GM21786 (cell line): ENCODE results near the gene INSR.

Experiments used
- ATAC-seq: cut with Tn5 transposase; IDR thresholded peaks from one replicate; pipeline ENCODE4 v1.9.1; 2021; ENCODE audit not compliant: unreplicated experiment

The INSR gene

DNA sequence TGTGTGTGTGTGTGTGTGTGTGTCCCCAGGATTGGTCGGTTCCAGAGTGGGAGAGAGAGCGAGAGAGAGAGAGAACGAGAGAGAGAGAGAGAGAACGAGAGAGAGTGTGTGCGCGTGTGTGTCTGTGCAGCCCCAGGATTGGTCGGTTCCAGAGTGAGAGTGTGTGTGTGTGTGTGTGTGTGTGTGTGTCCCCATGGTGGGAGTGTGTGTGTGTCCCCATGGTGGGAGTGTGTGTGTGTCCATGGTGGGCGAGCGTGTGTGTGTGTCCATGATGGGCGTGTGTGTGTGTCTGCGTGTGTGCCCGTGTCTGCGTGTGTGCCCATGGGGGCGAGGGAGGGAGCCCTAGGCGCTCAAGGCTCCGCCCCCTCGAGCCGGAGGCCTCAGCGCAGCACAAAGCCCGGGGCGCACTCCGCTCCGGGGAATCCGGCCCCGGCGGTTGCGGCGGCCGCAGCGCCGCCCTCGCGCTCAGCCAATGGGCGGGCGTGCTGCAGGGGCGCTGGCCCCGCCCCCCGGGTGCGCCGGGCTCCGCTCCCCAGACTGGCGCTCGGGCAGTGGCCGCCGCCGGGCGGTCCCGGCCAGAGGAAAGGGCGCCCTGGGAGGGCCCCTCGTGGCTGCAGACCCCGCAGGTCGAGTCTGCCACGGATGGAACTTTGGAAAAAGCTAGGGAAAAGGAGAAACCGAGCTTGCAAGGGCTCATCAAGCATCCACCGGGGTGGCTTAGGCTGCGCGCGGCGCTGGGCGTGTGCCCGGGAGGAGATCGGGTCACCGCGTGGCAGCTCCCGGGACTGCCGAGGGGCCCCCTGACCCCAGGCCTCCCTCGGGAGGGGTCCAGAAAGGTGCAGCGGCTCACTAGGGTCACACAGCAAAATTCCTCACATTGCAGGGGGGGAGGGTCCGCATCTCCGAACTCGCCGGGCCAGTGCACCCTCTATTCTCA is 96.2 kb downstream of the INSR start:
- ATAC-seq, result peak; percentile 65

- peak; percentile 56 for ATAC-seq
Measured at GRCh38 chr19:7197119-7197759, 97.0 kb downstream of the INSR start.

DNA sequence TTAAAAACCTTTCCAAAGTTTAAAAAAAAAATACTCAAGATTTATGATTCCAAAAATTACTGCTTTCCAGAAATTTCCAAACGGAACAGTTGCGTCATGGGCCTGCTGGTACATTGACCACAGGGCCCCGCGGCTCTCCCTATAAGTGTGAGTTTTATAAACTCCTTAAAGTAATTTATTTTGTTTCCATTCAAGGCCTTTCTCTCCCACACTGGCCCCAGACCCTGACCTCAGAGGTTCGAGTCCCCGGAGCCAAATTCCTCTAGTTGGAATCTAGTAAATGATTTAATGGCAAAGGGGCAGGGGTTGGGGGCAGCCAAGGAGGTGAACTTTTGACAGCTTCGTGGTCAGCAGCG is 97.5 kb downstream of the INSR start:
- no peak for ATAC-seq

- ATAC-seq, result no peak
Measured at GRCh38 chr19:7195046-7195445, 99.2 kb downstream of the INSR start.

GRCh38 chr19:7194566-7194965 is 99.6 kb downstream of the INSR start:
- ATAC-seq, result no peak

DNA sequence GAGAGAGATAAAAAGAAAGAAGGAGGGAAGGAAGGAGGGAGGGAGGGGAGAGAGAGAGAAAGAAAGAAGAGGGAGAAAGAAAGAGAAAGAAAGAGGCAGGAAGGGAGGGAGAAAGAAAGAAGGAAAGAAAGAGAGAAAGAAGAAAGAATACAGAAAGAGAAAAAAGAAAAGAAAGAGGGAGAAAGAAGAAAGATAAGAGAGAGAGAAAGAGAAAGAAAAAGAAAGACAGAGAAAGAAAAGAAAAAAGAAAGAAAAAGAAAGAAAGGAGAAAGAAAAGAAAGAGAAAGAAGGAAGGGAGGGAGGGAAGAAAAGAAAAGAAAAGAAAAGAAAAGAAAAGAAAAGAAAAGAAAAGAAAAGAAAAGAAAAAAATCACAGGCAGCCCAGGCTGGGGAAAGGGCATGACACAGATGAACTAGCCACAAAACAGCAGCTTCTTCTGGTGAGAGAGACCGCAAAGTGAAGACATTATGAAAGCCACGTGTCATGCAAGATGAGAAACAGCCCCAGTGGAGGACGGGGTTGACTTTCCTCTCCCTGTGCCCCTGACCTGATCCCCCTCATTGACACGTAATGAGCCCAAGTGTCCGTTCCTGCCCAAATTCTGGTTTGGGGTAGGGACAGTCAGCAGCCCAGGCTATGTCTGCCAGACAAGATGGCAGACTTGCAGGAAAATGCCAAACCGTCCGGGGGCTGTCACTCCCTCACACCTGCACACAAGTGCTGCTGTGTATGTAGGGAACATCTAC is 102.1 kb downstream of the INSR start:
- no peak for ATAC-seq

DNA sequence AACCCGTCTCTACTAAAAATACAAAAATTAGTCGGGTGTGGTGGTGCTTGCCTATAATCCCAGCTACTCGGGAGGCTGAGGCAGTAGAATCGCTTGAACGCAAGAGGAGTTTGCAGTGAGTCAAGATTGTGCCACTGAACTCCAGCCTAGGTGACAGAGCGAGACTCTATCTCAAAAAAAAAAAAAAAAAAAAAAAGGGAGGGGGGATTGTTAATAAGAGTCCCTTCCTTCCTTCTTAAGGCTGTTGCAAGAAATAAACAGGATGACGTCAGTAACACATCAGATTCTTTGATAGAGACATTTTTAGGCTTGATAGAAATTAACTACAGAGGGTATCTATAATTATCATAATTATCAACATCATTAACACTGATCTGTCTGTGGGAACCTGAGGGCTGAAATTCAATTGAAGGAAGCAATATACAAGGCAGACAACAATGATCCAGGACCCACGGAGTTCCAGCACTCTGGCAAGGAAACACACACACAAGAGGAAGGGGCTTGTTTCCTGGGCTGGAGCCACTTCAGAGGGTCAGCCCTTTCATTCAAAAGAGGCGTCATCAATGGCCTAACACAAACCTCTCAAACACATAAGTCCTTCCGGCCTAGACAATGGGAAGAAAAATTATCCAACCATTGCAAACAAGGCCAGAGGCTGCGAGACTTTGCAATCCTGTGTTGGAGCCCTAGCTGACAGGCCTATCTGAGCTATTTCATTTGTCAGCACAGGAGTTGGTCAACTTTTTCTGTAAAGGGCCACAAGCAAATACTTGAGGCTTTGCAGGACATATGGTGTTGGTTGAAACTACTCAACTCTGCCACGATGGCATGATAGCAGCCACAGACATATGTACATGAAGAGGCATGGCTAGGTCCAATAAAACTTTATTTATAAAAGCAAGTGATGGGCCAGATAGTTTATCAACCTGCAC is 105.2 kb downstream of the INSR start:
- ATAC-seq, result no peak

DNA sequence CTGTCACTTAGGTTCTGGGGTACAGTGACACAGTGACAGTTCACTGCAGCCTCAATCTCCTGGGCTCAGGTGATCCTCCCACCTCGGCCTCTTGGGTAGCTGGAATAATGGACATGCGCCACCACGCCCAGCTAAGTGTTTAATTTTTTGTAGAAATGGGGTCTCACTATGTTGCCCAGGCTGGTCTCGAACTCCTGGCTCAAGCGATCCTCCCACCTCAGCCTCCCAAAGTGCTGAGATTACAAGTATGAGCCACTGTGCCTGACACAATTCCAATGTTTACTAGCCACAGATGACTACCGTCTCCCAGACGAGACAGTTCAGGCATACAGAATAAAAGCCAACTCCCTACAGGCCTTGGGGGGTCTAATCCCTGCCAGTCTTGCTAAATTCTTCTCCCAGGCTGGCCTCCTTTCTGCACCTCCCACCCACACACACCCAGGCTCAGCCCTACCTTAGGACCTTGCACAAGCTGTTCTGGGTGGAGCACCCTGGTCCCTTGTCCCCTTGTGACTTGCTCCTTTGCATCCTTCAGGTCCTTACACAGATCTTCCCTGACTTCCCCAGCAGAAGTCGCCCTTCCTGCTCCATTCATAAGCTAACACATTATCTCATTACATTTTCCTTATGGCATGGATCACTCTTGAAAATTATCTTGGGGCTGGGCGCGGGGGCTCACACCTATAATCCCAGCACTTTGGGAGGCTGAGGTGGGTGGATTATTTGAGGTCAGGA is 106.4 kb downstream of the INSR start:
- no peak for ATAC-seq

- no peak for ATAC-seq
Measured at GRCh38 chr19:7182489-7182888, 111.7 kb downstream of the INSR start.

DNA sequence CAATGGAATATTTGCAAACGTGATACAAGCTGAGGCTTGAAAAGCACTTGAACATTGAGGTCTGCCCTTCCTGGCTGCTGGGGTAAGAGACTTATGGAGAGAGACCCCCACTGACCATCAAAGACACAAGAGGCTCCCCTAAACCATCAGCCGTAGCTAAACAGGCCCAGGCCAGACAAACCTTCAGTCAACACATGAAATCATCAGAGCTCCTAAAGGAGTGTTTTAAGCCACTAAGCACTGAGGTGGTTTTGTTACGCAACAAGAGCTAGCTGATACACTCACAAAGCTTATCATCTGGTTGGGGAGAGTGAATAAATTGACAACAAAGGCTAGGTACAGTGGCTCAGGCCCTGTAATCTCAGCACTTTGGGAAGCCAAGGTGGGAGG is 114.3 kb downstream of the INSR start:
- ATAC-seq, result no peak

- ATAC-seq, result no peak
Measured at GRCh38 chr19:7177926-7178325, 116.3 kb downstream of the INSR start.

DNA sequence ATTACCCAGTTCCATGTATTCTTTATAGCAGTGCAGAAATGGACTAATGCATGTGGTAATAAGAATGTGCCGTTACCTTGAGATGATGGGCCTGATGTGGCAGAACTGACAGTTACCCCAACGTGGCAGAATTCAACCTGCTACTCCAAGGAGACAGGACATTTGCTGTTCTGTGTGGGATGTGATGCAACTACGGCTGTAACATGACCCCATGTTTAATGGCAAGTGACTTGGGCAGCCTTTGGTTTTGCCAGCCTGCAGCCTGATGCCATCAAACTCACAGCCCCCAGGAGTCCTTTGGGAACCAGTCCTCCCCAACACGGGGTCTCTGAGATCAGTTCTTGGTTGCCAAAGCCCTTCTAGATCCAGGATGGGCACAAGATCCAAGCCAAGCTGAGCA is 117.4 kb downstream of the INSR start:
- no peak for ATAC-seq

GRCh38 chr19:7172794-7173193 is 121.4 kb downstream of the INSR start:
- ATAC-seq, result no peak

DNA sequence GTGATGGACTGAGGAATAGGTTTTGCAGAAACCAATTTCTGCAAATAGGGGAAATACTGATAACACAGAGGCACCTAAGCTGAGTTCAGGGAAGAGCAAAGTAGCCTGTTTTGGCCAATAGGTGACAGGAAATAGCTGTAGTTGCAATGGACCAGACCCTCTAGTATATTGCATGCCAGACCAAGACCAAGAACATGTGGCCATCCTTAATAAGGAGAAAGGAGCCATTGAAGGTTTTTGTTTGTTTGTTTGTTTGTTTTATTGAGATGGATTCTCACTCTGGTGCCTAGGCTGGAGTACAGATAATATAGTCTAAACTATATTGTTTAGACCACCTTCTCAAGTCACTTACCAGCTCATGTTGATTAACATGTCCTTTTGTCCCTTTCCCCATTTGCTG is 123.2 kb downstream of the INSR start:
- no peak for ATAC-seq

DNA sequence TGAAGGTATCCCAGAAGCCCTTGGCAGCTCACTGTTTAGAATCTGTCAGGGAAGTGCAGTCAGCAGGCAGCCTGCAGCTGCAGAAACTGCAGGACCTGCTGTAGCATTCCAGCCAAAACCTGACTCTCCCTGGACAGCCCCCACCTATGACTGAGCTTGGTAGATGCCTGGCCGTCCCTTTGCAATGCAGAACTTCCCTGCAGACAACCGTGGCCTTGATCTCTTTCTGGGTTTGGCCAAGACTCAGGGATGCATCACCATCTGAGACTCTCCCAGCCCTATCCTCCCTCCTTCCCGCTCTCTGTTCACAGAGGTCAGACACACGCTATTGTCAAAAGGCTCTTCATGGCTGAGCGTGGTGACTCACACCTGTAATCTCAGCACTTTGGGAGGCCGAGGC is 125.3 kb downstream of the INSR start:
- no peak for ATAC-seq

DNA sequence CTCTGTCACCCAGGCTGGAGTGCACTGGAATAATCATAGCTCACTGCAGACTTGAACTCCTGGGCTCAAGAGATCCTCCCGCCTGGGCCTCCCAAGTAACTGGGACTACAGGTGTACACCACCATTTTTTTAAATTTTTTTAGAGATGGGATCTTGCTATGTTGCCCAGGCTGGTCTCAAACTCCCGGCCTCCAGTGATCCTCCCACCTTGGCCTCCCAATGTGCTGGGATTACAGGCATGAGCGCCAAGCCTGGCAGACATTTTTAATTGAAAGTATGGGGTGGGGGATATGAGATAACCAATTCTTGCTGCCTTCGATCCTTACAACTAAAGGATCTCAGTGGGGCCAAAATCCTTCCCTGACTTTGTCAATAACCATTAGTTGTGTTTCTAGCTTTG is 132.9 kb downstream of the INSR start:
- no peak for ATAC-seq

DNA sequence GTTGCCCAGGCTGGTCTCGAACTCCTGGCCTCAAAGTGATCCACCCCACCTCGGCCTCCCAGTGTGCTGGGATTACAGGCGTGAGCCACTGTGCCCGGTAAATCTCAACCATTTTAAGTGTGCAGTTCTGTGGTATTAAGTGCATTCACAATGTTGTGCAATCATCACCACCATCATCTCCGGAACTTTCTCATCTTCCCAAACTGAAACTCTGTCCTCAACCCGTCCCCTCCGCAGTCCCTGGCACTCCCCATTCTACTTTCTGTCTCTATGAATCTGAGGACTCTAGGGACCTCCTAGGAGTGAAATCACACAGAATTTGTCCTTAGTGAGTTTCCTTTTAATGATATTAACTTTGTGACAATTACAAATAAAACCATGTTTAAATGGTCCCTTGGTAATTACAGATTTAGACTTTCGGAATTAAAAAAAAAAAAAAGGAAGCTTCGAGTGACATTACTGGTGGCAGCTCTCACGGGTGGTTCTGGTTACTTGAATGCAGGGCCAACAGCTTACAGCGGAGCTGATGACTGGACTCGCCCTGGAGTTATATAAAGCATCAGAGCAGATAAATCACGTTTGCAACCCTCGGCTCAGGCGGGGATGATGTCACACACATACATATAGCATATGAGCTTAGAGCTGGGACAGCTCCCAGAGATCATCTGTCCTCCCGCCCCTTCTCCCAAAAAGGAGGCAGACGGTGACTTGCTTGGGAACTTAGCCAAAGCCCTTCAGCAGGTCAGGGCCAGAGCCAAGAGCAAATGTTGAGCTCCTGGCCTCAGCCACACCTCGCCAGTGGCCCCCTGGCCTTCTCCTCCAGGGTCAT is 134.9 kb downstream of the INSR start:
- ATAC-seq, result no peak

GRCh38 chr19:7153022-7153421 is 141.2 kb downstream of the INSR start:
- ATAC-seq, result no peak

- no peak for ATAC-seq
Measured at GRCh38 chr19:7152568-7152967, 141.6 kb downstream of the INSR start.
